ENCODE results near the gene ATP8B4.
"Not testable (repeated sequence)": the region's sequence is repeated elsewhere in the genome, so short reads cannot be mapped to it uniquely, and the experiment has no call there.

The ATP8B4 gene

GRCh38 chr15:50098545-50098944 lies 20.5 kb downstream of the ATP8B4 start:
- Histone ChIP-seq H3K4me1 (ENCODE audit: low read depth, poor library complexity, severe bottlenecking) (no peaks in the 10 kb centered on the region), H3K27me3 (ENCODE audit: insufficient read depth, low read depth) (no peaks in the 10 kb centered on the region), H2AFZ (ENCODE audit: low read depth) (no peak overlapping the region), H3K9ac (no peak overlapping the region), H3K36me3 (ENCODE audit: insufficient read depth) (no peaks in the 10 kb centered on the region), H3K4me3 (IDR thresholded peaks at IDR 0.05; ENCODE audit: insufficient read depth, low read depth, low read length) (no peak overlapping the region), H4K20me1 (ENCODE audit: insufficient read depth) (no peaks in the 10 kb centered on the region), H3K4me2 (no peak overlapping the region), H3K27ac (no peak overlapping the region), H3K79me2 (ENCODE audit: insufficient read depth, low read depth) (no peaks in the 10 kb centered on the region)
- no peak for TF ChIP-seq CTCF (conservative IDR thresholded peaks at IDR 0.05; ENCODE audit: low read depth, low read length)

DNA sequence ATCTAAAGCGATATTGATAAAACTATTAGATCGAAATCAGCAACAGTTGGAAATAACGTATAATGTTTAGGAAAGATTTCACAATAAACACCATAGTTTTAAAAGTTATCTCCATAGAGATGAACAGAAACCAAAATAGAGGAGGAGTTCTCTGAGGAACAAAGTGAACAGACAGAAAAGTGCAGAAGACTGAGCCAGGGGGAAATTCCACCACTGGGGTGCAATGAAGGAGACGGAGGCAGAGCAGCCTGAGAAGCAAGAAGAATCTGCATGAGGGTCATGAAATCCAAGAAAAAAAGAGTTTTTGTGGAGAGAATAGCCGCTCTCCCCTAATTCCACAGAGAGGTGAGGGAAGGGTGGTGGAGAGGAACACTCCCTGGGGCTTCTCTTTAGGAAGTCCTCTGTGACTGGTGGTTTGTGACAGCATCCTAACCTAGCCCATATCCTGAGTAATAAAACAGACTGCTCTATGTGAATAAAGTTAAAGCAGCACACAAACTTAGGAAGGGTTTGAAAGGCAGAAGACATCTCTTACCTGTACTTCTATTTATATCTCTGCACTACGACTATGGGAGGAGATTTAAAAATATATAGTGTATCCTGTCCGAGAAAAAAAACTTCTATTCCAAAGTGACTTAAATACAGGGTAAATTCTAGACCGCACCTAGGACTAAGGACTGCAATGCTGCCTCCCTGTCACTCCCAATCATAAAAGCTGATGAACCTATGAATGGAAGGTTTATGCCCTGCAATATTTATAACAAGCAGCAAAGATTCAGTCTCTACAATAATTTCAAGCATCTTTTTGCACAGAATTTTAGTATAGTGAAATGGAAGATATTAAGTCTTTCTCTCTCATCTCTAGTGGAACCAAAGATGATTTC lies 22.9 kb downstream of the ATP8B4 start:
- H3K27me3 ChIP-seq (ENCODE audit: insufficient read depth, low read depth) = no peaks in the 10 kb centered on the region
- H3K9ac ChIP-seq = no peak overlapping the region
- no peak overlapping the region for H3K27ac ChIP-seq
- no peaks in the 10 kb centered on the region for H3K79me2 ChIP-seq (ENCODE audit: insufficient read depth, low read depth)
- no peaks in the 10 kb centered on the region for H3K36me3 ChIP-seq (ENCODE audit: insufficient read depth)
- no peak overlapping the region for H2AFZ ChIP-seq (ENCODE audit: low read depth)
- no peaks in the 10 kb centered on the region for H3K4me1 ChIP-seq (ENCODE audit: low read depth, poor library complexity, severe bottlenecking)
- H4K20me1 ChIP-seq (ENCODE audit: insufficient read depth) = no peaks in the 10 kb centered on the region
- no peak overlapping the region for H3K4me3 ChIP-seq (IDR thresholded peaks at IDR 0.05; ENCODE audit: insufficient read depth, low read depth, low read length)
- H3K4me2 ChIP-seq = no peak overlapping the region
- no peak for TF ChIP-seq CTCF (conservative IDR thresholded peaks at IDR 0.05; ENCODE audit: low read depth, low read length)

GRCh38 chr15:50089386-50089785 lies 29.6 kb downstream of the ATP8B4 start:
- H2AFZ ChIP-seq (ENCODE audit: low read depth); H3K9ac ChIP-seq; H3K27me3 ChIP-seq (ENCODE audit: insufficient read depth, low read depth); H3K4me1 ChIP-seq (ENCODE audit: low read depth, poor library complexity, severe bottlenecking); H3K4me3 ChIP-seq (IDR thresholded peaks at IDR 0.05; ENCODE audit: insufficient read depth, low read depth, low read length); H3K79me2 ChIP-seq (ENCODE audit: insufficient read depth, low read depth); H3K4me2 ChIP-seq; H4K20me1 ChIP-seq (ENCODE audit: insufficient read depth); H3K36me3 ChIP-seq (ENCODE audit: insufficient read depth); H3K27ac ChIP-seq: not testable (repeated sequence)

GRCh38 chr15:50084932-50085331 lies 34.1 kb downstream of the ATP8B4 start:
- Histone ChIP-seq H2AFZ (ENCODE audit: low read depth) (no peak overlapping the region), H3K79me2 (ENCODE audit: insufficient read depth, low read depth) (no peaks in the 10 kb centered on the region), H3K4me2 (no peak overlapping the region), H3K36me3 (ENCODE audit: insufficient read depth) (no peaks in the 10 kb centered on the region), H3K4me1 (ENCODE audit: low read depth, poor library complexity, severe bottlenecking) (no peaks in the 10 kb centered on the region), H4K20me1 (ENCODE audit: insufficient read depth) (no peaks in the 10 kb centered on the region), H3K4me3 (IDR thresholded peaks at IDR 0.05; ENCODE audit: insufficient read depth, low read depth, low read length) (no peak overlapping the region), H3K27ac (no peak overlapping the region), H3K27me3 (ENCODE audit: insufficient read depth, low read depth) (no peaks in the 10 kb centered on the region), H3K9ac (no peak overlapping the region)
- no peak for TF ChIP-seq CTCF (conservative IDR thresholded peaks at IDR 0.05; ENCODE audit: low read depth, low read length)

GRCh38 chr15:50083424-50084025 lies 35.5 kb downstream of the ATP8B4 start:
- H3K36me3 ChIP-seq (ENCODE audit: insufficient read depth) = no peaks in the 10 kb centered on the region
- no peaks in the 10 kb centered on the region for H4K20me1 ChIP-seq (ENCODE audit: insufficient read depth)
- no peak for TF ChIP-seq CTCF (conservative IDR thresholded peaks at IDR 0.05; ENCODE audit: low read depth, low read length)
- H2AFZ ChIP-seq (ENCODE audit: low read depth) = no peak overlapping the region
- no peaks in the 10 kb centered on the region for H3K79me2 ChIP-seq (ENCODE audit: insufficient read depth, low read depth)
- no peaks in the 10 kb centered on the region for H3K27me3 ChIP-seq (ENCODE audit: insufficient read depth, low read depth)
- H3K4me2 ChIP-seq = no peak overlapping the region
- H3K4me1 ChIP-seq (ENCODE audit: low read depth, poor library complexity, severe bottlenecking) = no peaks in the 10 kb centered on the region
- H3K27ac ChIP-seq = no peak overlapping the region
- H3K9ac ChIP-seq = no peak overlapping the region
- no peak overlapping the region for H3K4me3 ChIP-seq (IDR thresholded peaks at IDR 0.05; ENCODE audit: insufficient read depth, low read depth, low read length)

Data from KMS-11 (cell line).